ENCODE data around the gene MSANTD3.
"Not testable (repeated sequence)": the region's sequence is repeated elsewhere in the genome, so short reads cannot be mapped to it uniquely, and the experiment has no call there.

MSANTD3 gene

DNA sequence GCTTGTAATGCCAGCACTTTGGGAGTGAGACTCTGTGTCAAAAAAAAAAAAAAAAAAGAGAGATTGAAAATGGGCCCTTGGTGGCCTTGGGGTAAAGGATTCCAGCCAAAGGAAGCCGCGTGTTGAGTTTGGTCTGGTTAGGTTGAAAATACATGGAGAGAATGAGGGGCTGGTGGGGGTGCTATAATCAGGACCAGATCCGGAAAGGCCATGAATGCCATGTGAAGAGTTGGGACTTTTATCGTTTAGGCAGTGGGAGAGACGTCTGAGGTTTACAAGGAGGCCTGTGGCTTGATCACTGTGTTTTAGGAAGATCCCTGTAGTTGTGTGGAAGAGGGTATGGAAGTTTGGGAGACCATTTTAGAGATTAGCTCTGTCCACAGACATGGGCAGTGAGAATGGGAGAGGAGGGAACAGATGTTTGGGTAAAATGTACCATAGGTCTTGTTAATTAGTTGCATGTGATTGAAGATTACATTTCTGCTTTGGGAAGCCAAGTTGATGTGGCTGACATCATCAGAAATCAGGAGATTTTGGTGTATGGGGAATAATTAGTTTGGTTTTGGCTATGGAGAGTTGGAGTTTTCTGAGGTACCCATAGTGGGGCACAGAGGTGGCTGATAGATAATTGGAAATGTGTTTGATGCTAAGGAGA, 3.5 kb downstream of the MSANTD3 start:
- DNase-seq: no peak

DNA sequence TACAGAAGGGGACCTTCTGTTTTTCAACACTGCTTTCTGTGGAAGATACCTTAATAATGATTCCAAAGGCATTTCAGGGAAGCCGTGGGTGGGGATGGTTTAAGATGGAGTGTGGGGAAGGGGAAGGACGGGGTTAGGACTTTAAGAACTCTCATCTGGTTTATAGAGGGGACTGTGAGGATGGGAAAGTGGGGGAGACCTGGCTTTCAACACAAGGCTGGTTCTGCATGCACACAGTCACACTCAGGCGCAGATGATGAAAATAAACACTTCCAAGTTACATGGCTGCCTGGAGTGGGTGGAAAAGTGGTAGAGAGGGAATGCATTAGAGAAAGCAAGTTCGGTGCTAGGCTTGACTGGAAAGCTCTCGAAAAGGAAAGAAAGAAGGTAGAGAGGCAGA, 4.9 kb downstream of the MSANTD3 start:
- peak; percentile 28 for DNase-seq

DNA sequence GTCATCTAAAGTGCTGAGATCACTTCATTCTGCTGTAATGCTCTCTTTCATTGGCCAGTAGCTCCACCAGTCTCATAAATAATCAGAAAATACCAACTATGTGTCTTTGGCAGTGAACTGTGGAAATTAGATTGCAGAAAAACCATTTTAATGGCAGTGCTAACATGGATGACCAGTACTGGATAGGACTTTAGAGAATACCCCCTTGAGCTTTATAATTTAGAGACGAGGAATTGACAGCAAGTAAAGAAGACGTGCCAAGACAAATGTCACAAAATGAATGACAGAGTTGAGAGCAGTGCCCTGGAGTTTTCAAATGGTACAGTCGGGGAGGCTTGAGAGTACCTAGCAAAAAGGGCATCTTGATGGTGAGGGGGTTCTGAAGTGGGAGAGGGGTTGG, 5.8 kb downstream of the MSANTD3 start:
- peak; percentile 20 for DNase-seq

DNA sequence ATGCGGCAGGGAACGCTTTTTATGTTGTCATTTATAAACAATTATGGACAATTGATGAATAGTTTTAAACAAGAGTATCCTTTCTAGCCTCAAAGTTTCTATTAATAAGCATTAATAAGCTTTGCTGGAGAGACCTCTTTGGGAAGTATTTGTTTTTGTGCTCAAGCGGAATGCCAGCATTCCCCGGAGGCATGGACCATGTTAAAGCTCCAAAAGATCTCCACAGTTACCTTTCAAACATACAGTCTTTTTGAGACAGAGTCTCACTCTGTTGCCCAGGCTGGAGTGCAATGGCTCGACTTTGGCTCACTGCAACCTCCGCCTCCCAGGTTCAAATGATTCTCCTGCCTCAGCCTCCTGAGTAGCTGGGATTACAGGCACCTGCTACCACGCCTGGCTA, 9.6 kb downstream of the MSANTD3 start:
- no peak for DNase-seq

DNA sequence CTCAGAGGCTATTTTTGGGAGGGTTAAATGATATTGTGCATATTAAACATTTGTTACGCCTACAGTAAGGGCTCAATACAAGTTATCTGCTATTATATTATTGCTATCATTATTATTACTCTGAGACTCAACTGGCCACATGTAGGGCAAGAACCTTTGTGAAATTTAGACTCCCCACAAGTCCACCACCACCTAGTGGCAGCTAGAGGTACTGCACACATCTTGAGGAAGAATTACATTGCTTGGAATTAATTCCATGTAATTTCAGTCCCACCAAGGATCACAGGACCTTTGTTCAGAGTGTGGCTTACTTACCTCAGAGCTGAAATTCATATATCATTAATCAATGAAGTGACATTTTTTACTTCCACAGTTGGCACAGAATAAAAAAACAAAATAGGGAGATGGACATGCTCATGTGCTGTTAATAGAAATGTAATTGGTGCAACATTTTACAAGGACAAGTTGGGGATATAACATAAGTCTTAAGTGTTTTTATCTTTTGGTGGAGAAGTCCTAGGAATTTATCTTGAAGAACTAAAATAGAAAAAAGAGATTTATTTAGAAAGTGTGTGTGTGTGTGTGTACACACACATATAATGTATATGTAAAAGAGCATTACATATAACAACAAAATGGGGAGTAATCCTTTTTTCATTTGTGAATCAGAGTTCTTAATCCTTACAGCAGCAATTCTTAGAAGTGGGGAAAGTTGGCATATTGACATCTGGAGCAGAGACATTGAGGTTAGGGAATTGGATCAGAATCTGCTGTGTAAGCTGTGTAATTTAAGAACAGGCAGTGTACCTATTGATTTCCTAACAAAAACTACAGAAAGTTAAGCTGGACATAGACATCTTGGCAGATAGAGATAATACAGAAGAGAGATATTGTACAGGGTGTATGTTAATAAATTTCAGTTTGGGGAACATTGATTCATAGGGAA, 11.2 kb downstream of the MSANTD3 start:
- no peak for DNase-seq

DNA sequence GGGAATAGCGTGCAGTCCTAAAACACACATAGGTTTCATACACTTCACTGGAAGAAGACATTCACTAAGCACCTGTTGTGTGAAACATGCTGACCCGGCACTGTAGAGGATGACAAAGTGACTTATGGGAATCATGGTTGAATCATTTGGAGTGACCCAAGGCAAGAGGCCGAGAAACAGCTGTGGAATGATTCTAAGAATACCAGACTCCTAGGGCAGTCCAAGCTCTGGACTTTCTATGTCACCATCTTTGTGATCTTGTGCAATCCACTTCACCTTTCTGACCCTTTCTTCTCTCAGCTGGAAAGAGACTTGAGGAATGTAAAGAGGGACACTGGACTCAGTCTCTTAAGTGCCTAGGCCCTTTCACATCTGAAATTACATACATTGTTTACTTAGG, 13.1 kb downstream of the MSANTD3 start:
- DNase-seq: no peak

DNA sequence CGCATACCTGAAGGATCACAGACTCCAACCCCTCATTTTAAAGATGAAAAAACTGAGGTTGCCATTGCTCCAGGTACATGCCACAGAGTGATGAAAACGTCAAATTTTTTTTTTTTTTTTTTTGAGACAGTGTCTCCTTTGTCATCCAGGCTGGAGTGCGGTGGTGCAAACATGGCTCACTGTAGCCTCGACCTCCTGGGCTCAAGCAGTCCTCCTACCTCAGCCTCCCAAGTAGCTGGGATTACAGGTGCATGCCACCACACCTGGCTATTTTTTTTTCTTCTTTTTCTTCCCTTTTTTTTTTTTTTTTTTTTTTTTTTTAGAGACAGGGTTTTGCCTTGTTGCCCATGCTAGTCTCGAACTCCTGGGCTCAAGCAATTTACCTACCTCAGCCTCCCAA, 13.5 kb downstream of the MSANTD3 start:
- not testable (repeated sequence) for DNase-seq

DNA sequence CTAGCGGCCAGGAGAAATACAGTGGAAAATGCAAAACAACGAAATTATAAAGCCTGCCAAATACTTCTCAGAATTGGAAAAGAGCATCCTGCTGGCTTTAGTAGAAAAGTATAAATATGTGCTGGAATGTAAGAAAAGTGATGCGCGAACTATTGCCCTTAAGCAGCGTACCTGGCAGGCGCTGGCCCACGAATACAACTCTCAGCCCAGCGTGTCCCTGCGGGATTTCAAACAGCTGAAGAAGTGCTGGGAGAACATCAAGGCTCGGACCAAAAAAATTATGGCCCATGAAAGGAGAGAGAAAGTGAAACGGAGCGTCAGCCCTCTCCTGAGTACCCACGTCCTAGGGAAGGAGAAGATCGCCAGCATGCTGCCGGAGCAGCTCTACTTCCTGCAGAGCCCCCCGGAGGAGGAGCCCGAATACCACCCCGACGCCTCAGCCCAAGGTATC, 15.0 kb downstream of the MSANTD3 start:
- DNase-seq: no peak

DNA sequence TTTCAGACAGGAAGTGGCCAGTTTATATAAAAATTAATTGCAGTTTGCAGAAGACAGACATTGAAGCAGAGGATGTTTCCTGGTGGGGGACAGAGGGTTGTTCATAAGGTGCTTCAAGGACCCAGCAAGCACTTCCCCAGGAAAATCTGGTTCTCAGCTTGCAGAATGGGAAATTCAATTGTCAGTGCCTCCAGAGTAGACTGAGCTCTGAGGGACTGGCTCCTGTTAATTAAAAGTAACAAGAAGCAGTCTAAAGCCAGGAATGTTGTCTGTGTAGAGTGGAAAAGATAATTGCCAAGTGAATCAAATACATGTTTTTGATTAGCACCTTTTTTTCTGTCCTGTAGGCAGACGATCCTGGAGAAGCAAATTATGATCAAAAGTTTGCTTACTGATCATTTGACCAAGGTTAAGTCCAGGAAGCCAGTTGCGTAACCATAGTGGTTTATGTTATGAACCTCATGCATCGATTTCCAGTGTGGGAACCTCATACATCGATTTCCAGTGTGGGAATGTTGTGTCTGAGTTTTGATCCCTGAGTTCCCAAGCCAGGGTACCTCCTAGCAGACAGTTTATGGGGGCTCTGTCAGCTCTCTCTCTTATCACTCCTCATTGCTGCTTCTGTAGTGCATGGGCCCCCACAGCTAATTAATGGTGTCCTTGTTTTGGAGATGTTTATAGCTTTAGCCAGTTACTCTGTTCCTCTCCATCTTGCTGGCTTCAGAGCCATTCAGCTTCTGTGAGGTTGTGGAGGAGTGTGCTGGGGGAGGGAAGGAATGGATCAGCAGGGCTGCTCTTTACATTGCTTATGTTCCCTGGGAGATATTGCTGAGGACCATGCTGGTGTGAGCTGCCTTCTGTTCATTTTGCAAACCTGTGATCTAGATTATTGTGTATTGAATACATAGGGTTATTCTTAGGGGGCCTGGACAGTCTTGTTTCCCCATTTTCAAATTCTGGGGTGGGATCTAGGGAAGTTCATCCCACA, 17.1 kb downstream of the MSANTD3 start:
- DNase-seq: no peak

DNA sequence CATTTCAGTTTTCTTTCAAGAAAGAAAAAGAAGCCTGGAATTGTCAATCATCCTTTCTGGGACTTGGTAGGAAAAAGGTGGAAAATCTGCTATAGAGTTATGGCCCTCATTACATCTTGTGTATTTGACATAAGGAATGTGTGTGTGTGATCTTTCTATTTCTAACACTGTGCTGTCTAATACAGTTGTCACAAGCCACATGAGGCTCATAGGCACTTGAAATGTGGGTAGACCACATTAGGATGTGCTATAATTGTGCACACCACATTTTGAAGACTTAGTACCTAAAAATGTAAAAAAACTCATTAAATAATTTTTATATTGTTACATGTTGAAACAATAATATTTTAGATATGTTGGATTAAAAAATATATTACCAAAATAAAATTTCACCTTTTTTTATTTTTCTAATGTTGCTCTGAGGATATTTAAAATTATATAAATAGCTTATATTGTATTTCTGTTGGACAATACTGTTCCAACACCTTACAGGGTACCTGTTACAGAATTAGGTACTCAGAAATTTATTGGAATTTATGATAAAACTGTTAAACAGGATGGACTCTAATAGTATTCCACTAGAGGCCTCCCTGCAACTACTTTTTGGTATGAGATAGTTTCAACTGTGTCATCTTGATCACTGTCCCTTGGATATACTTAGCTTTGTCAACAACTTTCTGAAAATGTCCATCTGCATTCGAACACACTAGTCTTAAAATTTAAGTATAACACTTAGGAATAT, 18.4 kb downstream of the MSANTD3 start:
- DNase-seq: no peak

DNA sequence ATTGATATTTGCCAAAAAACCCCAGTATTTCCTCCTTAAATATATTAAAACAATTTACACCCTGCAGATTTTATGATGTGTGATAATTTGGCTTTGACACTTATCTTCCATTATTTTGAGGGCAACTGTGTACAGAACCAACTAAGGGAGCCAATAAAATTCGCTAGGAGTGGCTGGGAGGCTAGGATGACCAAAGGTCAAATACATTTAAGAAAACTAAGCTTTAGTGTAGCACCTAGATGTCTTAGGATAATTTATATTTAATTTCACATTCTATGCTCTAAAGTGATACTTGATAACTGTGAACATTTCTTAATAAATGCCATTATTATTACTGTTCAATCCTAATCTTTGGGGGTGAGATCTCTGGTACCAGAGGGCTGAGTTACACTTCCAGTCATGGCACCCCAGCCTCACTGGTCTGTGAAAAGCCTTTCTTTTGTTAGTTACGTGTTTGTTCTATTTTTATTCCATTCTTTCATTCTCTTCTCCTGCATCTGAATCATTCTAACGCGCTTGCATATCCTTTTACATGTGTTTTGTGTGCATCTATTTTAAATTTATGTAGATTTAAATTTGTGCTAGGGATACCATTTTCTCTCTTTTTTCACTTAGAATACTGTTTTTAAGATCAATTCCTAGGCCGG, 19.1 kb downstream of the MSANTD3 start:
- DNase-seq: no peak

DNA sequence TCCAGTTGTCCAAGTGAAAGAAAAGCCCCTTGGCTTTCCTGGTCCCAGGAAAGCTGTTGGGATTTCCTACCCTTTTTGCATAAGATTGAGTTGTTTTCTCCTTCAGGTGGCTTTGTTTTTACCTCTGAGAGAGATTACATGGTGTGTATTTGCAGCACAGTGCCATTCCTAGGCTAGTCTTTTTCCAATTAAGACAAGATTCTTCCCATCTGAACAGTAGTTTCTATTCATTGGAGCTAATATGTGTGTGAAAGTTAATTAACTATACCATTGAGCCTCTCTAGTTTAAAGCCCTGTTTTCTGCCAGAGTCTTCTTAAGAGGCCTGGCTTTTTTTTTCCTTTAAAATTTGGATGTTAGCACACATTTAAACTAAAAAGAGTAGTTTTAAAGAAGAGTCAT, 20.1 kb downstream of the MSANTD3 start:
- no peak for DNase-seq

DNA sequence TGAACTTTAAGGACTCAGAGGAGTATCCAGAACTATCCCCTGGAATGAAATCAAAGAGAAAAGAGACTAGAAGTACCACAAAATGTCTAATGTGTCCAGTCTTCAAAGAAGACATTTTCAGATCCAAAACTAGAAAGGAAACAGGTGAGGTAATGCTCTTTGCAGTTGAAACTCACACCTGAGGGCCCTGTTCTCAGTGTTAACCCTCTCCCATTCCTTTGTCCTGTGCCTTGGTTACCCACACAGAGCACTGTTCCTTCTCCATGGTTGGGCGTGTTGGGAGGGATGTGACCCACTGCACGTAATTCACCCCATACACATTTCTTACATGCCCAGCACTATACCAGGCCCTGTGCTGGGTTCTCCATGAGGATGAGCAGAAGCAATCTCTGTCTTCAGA, 21.3 kb downstream of the MSANTD3 start:
- DNase-seq: no peak

DNA sequence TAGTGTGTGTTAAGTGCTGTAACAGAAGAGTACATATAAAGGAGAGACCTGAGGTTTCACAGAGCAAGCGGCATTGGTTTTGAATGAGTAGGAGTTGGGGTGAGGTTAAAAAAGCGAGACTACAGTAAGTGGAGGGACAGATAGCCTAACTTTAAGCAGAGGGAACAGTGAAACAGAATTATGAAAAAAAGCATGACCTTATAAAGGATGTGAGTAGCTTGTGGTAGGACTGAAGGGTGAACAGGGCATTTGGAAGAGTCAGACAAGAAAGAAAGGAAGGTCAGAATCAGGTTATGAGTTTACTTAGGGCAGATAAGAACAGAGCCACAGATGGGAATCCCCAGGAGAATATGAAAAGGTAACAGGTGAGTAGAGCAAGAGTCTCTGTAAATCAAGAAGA, 22.5 kb downstream of the MSANTD3 start:
- no peak for DNase-seq

DNA sequence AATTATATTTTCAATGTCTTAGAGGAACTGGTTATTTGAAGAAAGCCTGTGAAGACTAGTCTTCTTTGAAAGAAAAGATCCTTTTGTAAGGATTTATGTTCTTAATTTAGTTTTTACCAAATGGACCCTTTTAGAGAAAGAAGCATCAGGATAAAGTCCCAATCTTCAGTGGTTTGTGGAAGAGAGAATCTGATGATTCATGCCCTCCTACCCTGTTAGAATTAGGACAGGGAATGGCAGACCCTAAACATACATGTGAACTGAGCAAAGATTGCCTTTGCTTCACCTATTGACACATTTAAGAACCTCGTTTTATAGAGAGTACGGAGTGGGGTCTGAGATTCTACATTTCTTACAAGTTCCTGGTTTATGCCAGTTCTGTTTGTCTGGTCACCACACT, 26.0 kb downstream of the MSANTD3 start:
- no peak for DNase-seq

DNA sequence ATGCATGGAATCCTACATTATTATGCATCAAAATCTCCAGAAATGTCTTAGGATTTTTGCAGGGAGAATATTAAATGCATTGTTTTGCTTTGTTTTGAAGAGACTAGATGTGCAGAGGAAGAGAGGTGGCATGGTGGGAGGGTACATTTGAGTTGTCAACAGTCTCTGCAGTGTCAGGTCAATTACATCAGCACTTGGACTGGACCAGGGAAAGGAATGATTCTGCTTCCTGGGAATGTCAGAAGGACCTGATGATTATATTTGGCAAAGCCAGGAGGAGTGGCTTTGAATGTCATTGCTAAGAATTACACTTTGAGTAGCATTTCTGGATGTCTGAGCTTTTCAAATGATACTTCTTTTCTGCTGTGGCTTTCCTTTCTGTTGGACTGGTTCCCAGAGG, 28.5 kb downstream of the MSANTD3 start:
- DNase-seq: no peak

DNA sequence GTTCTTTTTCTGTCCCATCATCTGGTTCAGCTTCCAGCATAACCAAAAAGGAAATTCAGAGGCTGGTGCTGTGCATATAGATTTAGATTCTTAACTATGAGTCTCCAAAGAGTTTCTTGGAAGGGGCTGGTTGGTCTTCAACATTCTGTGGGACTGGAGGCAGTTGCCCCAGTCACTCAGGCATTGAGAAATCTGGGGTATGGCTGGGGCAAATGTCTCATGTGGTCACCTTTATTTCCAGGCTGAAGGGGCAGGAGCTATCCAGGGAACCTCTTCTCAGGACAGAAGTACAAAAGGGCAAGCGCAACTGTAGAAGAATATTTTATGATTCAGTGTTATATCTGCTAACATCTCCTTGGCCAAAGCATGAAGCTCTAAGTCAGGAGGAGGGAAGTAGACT, 30.6 kb downstream of the MSANTD3 start:
- no peak for DNase-seq

DNA sequence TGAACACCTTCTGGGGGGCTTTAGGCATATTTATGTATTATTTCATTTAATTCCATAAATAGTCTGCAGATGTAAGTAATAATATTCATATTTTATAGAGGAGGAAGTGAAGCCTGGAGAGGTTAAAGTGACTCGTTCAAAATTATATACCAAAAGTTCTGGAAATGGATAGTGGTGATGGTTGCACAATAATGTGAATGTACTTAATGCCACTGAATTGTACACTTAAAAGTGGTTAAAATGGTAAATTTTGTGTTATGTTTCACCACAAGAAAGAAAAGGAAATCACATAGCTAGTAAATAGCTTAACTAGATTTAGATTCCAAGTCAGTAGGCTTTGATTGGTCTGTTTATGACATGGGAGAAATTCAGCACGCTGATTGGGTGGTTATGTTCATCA, 33.0 kb downstream of the MSANTD3 start:
- DNase-seq: no peak

DNA sequence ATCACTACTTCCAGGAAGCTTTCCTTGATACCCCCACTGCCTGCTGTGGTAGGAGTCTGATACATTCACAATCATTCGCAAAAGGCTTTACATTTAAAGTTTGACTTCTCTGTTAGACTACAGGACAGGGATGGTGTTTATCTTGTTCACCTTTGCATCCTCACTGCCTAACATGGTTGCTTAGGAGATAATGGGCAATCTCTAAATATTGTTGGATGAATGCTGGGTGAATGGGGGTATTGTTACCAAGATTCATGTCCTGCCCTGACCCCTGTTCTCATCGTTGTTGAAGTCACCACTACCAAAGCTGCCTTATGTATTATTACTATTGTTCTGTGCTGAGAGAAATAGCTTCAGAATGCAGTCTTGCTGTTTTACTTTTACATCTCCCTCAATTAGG, 38.3 kb downstream of the MSANTD3 start:
- no peak for DNase-seq

DNA sequence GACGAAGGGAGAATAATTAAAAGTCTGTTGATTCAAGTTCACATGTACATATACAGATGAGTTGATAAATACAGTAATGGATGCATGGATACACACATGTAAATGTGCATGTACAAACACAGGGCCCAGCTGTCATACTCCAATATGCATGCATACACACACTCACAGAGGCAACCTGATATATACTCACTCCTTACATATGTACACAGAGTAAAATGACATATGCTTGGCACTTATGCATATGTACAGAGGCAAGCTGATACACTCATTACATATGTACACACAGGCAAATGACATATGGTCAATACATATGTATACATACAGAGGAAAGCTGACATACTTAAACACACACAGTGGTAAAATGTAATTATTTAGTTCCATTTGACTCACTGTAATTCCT, 38.8 kb downstream of the MSANTD3 start:
- no peak for DNase-seq

DNA sequence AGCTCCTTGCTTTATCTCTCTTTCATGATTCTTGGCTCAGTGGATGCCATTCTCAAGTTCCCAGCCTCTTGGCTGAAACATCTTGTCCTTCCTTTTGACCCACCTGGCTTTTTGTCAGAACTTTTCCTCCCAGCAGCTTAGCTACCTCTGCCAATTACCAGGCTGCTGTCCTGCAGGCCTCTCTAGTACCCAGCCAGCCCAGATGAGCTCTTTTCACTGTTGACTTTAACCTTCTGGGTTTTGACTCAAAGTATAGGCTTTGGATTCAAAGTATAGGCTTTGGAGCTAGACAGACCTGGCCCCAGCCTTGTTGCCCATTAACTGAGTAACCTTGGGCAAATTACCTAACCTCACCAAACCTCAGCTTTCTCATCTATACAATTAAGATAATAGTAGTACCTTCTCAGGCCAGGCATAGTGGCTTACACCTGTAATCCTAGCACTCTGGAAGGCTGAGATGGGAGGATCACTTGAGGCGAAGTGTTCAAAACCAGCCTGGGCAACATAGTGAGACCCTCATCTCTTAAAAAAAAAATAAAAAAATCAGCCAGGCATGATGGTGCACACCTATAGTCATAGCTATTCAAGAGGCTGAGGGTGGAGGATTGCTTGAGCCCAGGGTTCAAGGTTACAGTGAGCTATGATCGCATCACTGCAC, 39.4 kb downstream of the MSANTD3 start:
- no peak for DNase-seq
